Measurements from ENCODE around the gene AQP7. TPM values are rescaled to one million over a fixed set of nuclear protein-coding genes. Genes with fewer than 3 reads are reported as not detected.

AQP7 gene
- total and polyA plus RNA-seq, 9 of the 15 experiments (the other 6 are each of a cell fraction or from before 2014, with no cell fraction given) = 0.04 to 0.53 (median 0.07) TPM; not detected in 4

- Histone ChIP-seq H3K27me3 (ENCODE audit: control insufficient read depth in 2 of 2, insufficient read depth in 2 of 2, low read length in 2 of 2) (no peaks in the 10 kb centered on the region), H3K27ac (ENCODE audit: extremely low read depth, low read depth, low read length) (no peak overlapping the region), H3K79me2 (ENCODE audit: control insufficient read depth, insufficient read depth, low read length) (no peaks in the 10 kb centered on the region), H3K4me3 (no peak overlapping the region), H3K9ac (ENCODE audit: insufficient read depth in 1 of 2, low read depth in 2 of 2, low read length in 2 of 2) (peak overlapping the region in 1 of 2 experiments; percentile 58; a peak in 1 of 4 replicates), H4K20me1 (replicated peaks; ENCODE audit: control insufficient read depth, insufficient read depth, low read length) (no peaks in the 10 kb centered on the region), H3K4me2 (ENCODE audit: insufficient read depth, low read length) (no peak overlapping the region), H2AFZ (ENCODE audit: low read depth, low read length) (no peak overlapping the region), H3K9me3 (replicated peaks; ENCODE audit: control insufficient read depth, insufficient read depth, low read depth, low read length) (no peaks in the 10 kb centered on the region), H3K4me1 (replicated peaks in 1 of 2; ENCODE audit: control insufficient read depth in 2 of 2, insufficient read depth in 2 of 2, low read length in 2 of 2) (peaks cover 46 to 47% of the 10 kb centered on the region in 2 experiments), H3K9me1 (ENCODE audit: control insufficient read depth, insufficient read depth, low read length) (no peaks in the 10 kb centered on the region), H3K36me3 (ENCODE audit: control insufficient read depth, insufficient read depth, low read length) (no peaks in the 10 kb centered on the region)
- intact Hi-C loops (cut with micrococcal nuclease) (no loop called here), in situ Hi-C loops (cut with MboI) (no loop called here)
- ATAC-seq = no peak
- no TSS peak for BruUV-seq (replicated peaks)
- TF ChIP-seq BHLHE40 (IDR thresholded peaks at IDR 0.05; ENCODE audit: low read length) = peak; percentile 58; the same call in 1 of the 2 replicates
- no peak for TF ChIP-seq ZNF75A (CRISPR knock-in tag; IDR thresholded peaks at IDR 0.05)
- no peak for FAIRE-seq
- ChIA-PET CTCF (ENCODE audit: low intra/inter-chr PET ratio) (no interaction called here), POLR2A (interaction anchor here (1.3 kb wide), 1 partner anchor 19 kb away, joined by 3 read pairs; no protein-coding TSS in a partner anchor)
- WGBS (ENCODE audit: insufficient coverage, low coverage, missing lambda C conversion rate) = 64% methylated on average over 8 of the region's 16 CpGs
- no peak for DNase-seq (ENCODE audit: extremely low read depth in 1 of 4, low spot score in 3 of 4)
Observed at GRCh38 chr9:33434317-33435105, 32.1 kb upstream of the AQP7 start.

- H3K4me3 ChIP-seq = no peak overlapping the region
- DNase-seq (ENCODE audit: extremely low read depth in 1 of 4, low spot score in 3 of 4) (no peak), ATAC-seq (no peak), FAIRE-seq (no peak)
- in situ Hi-C loops (cut with MboI) (no loop called here), intact Hi-C loops (cut with micrococcal nuclease) (no loop called here)
- CTCF ChIA-PET (ENCODE audit: low intra/inter-chr PET ratio) = no interaction called here
- H3K9ac ChIP-seq (ENCODE audit: insufficient read depth in 1 of 2, low read depth in 2 of 2, low read length in 2 of 2) = peak overlapping the region in 1 of 2 experiments; percentile 33; a peak in 1 of 4 replicates
- no peaks in the 10 kb centered on the region for H3K27me3 ChIP-seq (ENCODE audit: control insufficient read depth in 2 of 2, insufficient read depth in 2 of 2, low read length in 2 of 2)
- no peak overlapping the region for H2AFZ ChIP-seq (ENCODE audit: low read depth, low read length)
- H3K9me3 ChIP-seq (replicated peaks; ENCODE audit: control insufficient read depth, insufficient read depth, low read depth, low read length) = no peaks in the 10 kb centered on the region
- TF ChIP-seq C11orf30 (IDR thresholded peaks at IDR 0.05; ENCODE audit: low read depth) (peak; percentile 53), MAFG (tag; conservative IDR thresholded peaks at IDR 0.05) (0 out of 2 replicates have a peak, but pooled peaks have one; percentile 12), FOS (IDR thresholded peaks at IDR 0.05; ENCODE audit: extremely low read depth, insufficient read length) (no peak), ZNF316 (IDR thresholded peaks at IDR 0.05) (peak; percentile 59)
- no peaks in the 10 kb centered on the region for H3K36me3 ChIP-seq (ENCODE audit: control insufficient read depth, insufficient read depth, low read length)
- H4K20me1 ChIP-seq (replicated peaks; ENCODE audit: control insufficient read depth, insufficient read depth, low read length) = no peaks in the 10 kb centered on the region
- H3K4me2 ChIP-seq (ENCODE audit: insufficient read depth, low read length) = no peak overlapping the region
- BruUV-seq (replicated peaks) = no TSS peak
- no peaks in the 10 kb centered on the region for H3K79me2 ChIP-seq (ENCODE audit: control insufficient read depth, insufficient read depth, low read length)
- no peaks in the 10 kb centered on the region for H3K9me1 ChIP-seq (ENCODE audit: control insufficient read depth, insufficient read depth, low read length)
- WGBS (ENCODE audit: insufficient coverage, low coverage, missing lambda C conversion rate) = 64% methylated on average over 7 of the region's 8 CpGs
- no peak overlapping the region for H3K27ac ChIP-seq (ENCODE audit: extremely low read depth, low read depth, low read length)
- POLR2A ChIA-PET = interaction anchor here (0.9 kb wide), 1 partner anchor 409 kb away, joined by 3 read pairs; the partner anchor contains the start of gene DNAJA1
- peaks cover 42 to 43% of the 10 kb centered on the region in 2 experiments for H3K4me1 ChIP-seq (replicated peaks in 1 of 2; ENCODE audit: control insufficient read depth in 2 of 2, insufficient read depth in 2 of 2, low read length in 2 of 2)
Observed at GRCh38 chr9:33433871-33434270, 31.5 kb upstream of the AQP7 start.
